OCI-LY7 (cell line): ENCODE results near the gene DEXI.

Source experiments
- CTCF ChIP-seq: fragments of 200-600 bp; sonication (generic); conservative IDR thresholded peaks from 2 replicates; pipeline ENCODE4 v1.5.1; 2014; ENCODE audit warnings: mild to moderate bottlenecking, antibody characterized with exemption, low read length, moderate library complexity, mixed read lengths
- EZH2phosphoT487 ChIP-seq: fragments of 200-600 bp; sonication (generic); IDR thresholded peaks from 2 replicates; pipeline ENCODE4 v1.6.1; 2018; ENCODE audit warnings: low read depth, borderline replicate concordance, mild to moderate bottlenecking, mixed run types, antibody characterized with exemption, low read length, moderate library complexity, mixed read lengths

- TF ChIP-seq CTCF = no peak
- no peak for TF ChIP-seq EZH2phosphoT487
Observed at GRCh38 chr16:10896165-10896564, 46.1 kb downstream of the DEXI start.
